Neural progenitor cell (in vitro differentiated cells): ENCODE results near the gene METTL9. TPM values are rescaled to one million over a fixed set of nuclear protein-coding genes. Genes with fewer than 3 reads are reported as not detected.
"Not testable (repeated sequence)": the region's sequence is repeated elsewhere in the genome, so short reads cannot be mapped to it uniquely, and the experiment has no call there.

Experiments
- DNase-seq: peaks from one replicate; pipeline ENCODE4 v3.0.0-alpha.2; 2016; ENCODE audit warnings: low spot score
- H2AFZ ChIP-seq: fragments of 200-600 bp; sonication (generic); replicated peaks from 2 replicates; pipeline ENCODE4 v1.6.1; 2016; ENCODE audit warnings: antibody characterized with exemption
- H3F3A ChIP-seq: fragments of 200-600 bp; sonication (generic); 2 replicates; pipeline ENCODE4 v1.6.1; 2016; ENCODE audit warnings: antibody characterized with exemption, low read depth
- H3K27ac ChIP-seq: fragments of 200-600 bp; sonication (generic); 2 replicates; pipeline ENCODE4 v1.5.1; 2016; ENCODE audit warnings: mild to moderate bottlenecking
- H3K27me3 ChIP-seq: fragments of 200-600 bp; sonication (generic); 2 replicates; pipeline ENCODE4 v1.6.1; 2016; ENCODE audit warnings: mild to moderate bottlenecking, moderate library complexity
- H3K36me3 ChIP-seq: fragments of 200-600 bp; sonication (generic); 2 replicates; pipeline ENCODE4 v1.5.1; 2016
- H3K4me1 ChIP-seq: fragments of 200-600 bp; sonication (generic); 2 replicates; pipeline ENCODE4 v1.6.1; 2016; ENCODE audit warnings: mixed run types
- H3K4me2 ChIP-seq: fragments of 200-600 bp; sonication (generic); 2 replicates; pipeline ENCODE4 v1.6.1; 2016
- H3K4me3 ChIP-seq: fragments of 200-600 bp; sonication (generic); 2 replicates; pipeline ENCODE4 v1.5.1; 2016
- H3K79me2 ChIP-seq: fragments of 200-600 bp; sonication (generic); 2 replicates; pipeline ENCODE4 v1.6.1; 2016; ENCODE audit warnings: low read depth
- H3K9ac ChIP-seq: fragments of 200-600 bp; sonication (generic); 2 replicates; pipeline ENCODE4 v1.6.1; 2016
- H3K9me3 ChIP-seq: fragments of 200-600 bp; sonication (generic); 2 replicates; pipeline ENCODE4 v1.5.1; 2016; ENCODE audit warnings: low read depth
- H4K20me1 ChIP-seq: fragments of 200-600 bp; sonication (generic); 2 replicates; pipeline ENCODE4 v1.6.1; 2016; ENCODE audit warnings: low read depth
- H3K27ac Mint-ChIP-seq: 3 replicates; pipeline ENCODE4 v1.8.0; 2021; ENCODE audit warnings: mixed read lengths
- H3K27me3 Mint-ChIP-seq: 2 replicates; pipeline ENCODE4 v1.8.0; 2022; ENCODE audit warnings: low read depth, mild to moderate bottlenecking, inconsistent platforms, moderate library complexity, mixed read lengths; ENCODE audit not compliant: insufficient read depth
- H3K36me3 Mint-ChIP-seq: 3 replicates; pipeline ENCODE4 v1.8.0; 2021; ENCODE audit warnings: mixed read lengths
- H3K4me1 Mint-ChIP-seq: 3 replicates; pipeline ENCODE4 v1.8.0; 2021; ENCODE audit warnings: mixed read lengths
- H3K4me3 Mint-ChIP-seq: 3 replicates; pipeline ENCODE4 v1.8.0; 2021; ENCODE audit warnings: mild to moderate bottlenecking, moderate library complexity, mixed read lengths
- H3K9me3 Mint-ChIP-seq: 3 replicates; pipeline ENCODE4 v1.8.0; 2020; ENCODE audit warnings: mixed read lengths
- EZH2 ChIP-seq: fragments of 200-600 bp; sonication (generic); IDR thresholded peaks from 2 replicates; pipeline ENCODE4 v1.6.1; 2017; ENCODE audit warnings: antibody characterized with exemption, mild to moderate bottlenecking, moderate library complexity
- EZH2phosphoT487 ChIP-seq: fragments of 200-600 bp; sonication (generic); IDR thresholded peaks from 2 replicates; pipeline ENCODE4 v1.6.1; 2017; ENCODE audit warnings: antibody characterized with exemption
- total RNA-seq: library from RNA; depleted of rRNA; stranded (reverse); fragments of >200 nt; gene quantifications from 2 replicates; pipeline ENCODE4 v1.2.3, GENCODE V29; 2015; ENCODE audit warnings: low replicate concordance
- TF ChIP-seq, protein P1 (sequence below): fragments of 200-600 bp; sonication (generic); IDR thresholded peaks from 2 replicates; pipeline ENCODE4 v1.5.1; 2017; ENCODE audit warnings: antibody characterized with exemption, mild to moderate bottlenecking

Gene METTL9
- total RNA-seq, 1 donor from 2014 or later = 329 TPM

DNA sequence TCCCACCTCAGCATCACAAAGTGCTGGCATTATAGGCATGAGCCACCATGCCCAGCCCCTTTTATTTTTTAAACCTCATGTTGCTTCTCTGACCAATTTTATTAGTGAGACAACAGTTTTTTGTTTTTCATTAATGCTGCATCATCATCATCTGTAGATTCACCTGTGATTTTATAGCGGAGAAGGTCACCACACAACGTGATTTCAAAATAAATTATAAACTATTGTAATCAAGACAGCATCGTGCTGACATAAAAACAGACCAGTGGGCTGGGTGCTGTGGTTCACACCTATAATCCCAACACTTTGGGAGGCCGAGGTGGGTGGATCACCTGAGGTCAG lies 28.7 kb upstream of the METTL9 start:
- H3K36me3 ChIP-seq = no peaks in the 10 kb centered on the region
- H3K79me2 ChIP-seq = no peaks in the 10 kb centered on the region
- H3K27ac Mint-ChIP-seq = no peak overlapping the region
- no peak overlapping the region for H2AFZ ChIP-seq
- H3K4me1 ChIP-seq = no peaks in the 10 kb centered on the region
- no peak overlapping the region for H3K4me3 ChIP-seq
- H3F3A ChIP-seq = no peaks in the 10 kb centered on the region
- peaks cover 4% of the 10 kb centered on the region for H3K27me3 Mint-ChIP-seq
- H3K9me3 Mint-ChIP-seq = no peaks in the 10 kb centered on the region
- no peaks in the 10 kb centered on the region for H4K20me1 ChIP-seq
- no peaks in the 10 kb centered on the region for H3K4me1 Mint-ChIP-seq
- H3K36me3 Mint-ChIP-seq = no peaks in the 10 kb centered on the region
- no peaks in the 10 kb centered on the region for H3K27me3 ChIP-seq
- no peak overlapping the region for H3K9ac ChIP-seq
- H3K4me3 Mint-ChIP-seq = no peak overlapping the region
- TF ChIP-seq EZH2 (no peak), EZH2phosphoT487 (no peak)
- TF ChIP-seq, protein P1, sequence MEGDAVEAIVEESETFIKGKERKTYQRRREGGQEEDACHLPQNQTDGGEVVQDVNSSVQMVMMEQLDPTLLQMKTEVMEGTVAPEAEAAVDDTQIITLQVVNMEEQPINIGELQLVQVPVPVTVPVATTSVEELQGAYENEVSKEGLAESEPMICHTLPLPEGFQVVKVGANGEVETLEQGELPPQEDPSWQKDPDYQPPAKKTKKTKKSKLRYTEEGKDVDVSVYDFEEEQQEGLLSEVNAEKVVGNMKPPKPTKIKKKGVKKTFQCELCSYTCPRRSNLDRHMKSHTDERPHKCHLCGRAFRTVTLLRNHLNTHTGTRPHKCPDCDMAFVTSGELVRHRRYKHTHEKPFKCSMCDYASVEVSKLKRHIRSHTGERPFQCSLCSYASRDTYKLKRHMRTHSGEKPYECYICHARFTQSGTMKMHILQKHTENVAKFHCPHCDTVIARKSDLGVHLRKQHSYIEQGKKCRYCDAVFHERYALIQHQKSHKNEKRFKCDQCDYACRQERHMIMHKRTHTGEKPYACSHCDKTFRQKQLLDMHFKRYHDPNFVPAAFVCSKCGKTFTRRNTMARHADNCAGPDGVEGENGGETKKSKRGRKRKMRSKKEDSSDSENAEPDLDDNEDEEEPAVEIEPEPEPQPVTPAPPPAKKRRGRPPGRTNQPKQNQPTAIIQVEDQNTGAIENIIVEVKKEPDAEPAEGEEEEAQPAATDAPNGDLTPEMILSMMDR = no peak
- H3K9me3 ChIP-seq = no peaks in the 10 kb centered on the region
- DNase-seq = no peak
- no peak overlapping the region for H3K4me2 ChIP-seq
- H3K27ac ChIP-seq = no peak overlapping the region

DNA sequence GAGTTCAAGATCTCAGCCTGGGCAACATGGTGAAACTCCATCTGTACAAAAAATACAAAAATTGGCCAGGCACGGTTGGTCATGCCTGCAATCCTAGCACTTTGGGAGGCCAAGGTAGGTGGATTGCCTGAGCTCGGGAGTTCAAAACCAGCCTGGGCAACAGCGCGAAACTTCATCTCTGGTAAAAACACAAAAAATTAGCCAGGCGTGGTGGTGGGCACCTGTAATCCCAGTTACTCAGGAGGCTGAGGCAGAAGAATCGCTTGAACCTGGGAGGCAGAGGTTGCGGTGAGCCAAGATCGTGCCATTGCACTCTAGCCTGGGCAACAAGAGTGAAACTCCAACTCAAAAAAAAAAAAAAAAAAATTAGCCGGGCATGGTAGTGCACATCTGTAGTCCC lies 25.9 kb upstream of the METTL9 start:
- H3K4me2 ChIP-seq, H3K4me1 Mint-ChIP-seq, H3K27ac ChIP-seq, H3K4me1 ChIP-seq, H4K20me1 ChIP-seq, H3K27me3 ChIP-seq, H3K9ac ChIP-seq, DNase-seq, H2AFZ ChIP-seq, H3K9me3 Mint-ChIP-seq, H3K36me3 Mint-ChIP-seq, H3K4me3 Mint-ChIP-seq, H3F3A ChIP-seq, H3K27me3 Mint-ChIP-seq, H3K36me3 ChIP-seq, H3K79me2 ChIP-seq, H3K4me3 ChIP-seq, H3K27ac Mint-ChIP-seq, H3K9me3 ChIP-seq: not testable (repeated sequence)

DNA sequence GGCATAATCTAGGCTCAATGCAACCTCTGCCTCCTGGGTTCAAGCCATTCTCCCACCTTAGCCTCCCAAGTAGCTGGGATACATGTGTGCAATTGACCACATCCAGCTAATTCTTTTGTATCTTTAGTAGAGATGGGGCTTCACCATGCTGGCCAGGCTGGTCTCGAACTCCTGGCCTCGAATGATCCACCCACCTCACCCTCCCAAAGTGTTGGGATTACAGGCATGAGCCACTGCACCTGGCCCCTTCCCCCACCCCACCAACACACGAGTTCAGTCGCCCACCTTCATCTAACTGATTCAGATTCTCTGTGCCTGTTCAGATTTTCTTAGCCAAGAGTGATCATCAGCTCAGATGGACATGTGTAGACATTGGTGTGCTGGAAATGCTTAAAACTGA lies 25.0 kb upstream of the METTL9 start:
- DNase-seq = no peak
- H3K36me3 Mint-ChIP-seq = no peaks in the 10 kb centered on the region

DNA sequence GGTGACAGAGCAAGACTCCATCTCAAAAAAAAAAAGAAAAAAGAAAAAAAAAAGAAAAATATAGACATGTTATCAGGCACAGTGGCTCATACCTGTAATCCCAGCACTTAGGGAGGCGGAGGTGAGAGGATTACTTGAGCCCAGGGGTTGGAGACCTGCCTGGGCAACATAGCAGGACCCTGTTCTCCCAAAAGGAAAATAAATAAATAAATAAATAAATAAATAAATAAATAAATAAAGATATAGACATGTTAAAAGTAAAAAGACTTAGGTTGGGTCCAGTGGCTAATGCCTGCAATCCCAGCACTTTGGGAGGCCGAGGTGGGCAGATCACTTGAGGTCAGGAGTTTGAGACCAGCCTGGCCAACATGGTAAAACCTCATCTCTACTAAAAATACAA lies 23.1 kb upstream of the METTL9 start:
- H3K4me3 ChIP-seq, H3K4me1 ChIP-seq, H3F3A ChIP-seq, H3K4me3 Mint-ChIP-seq, H3K9ac ChIP-seq, H3K36me3 ChIP-seq, H3K27me3 ChIP-seq, H3K9me3 ChIP-seq, H3K79me2 ChIP-seq, DNase-seq, H3K36me3 Mint-ChIP-seq, H3K27ac Mint-ChIP-seq, H4K20me1 ChIP-seq, H3K27ac ChIP-seq, H2AFZ ChIP-seq, H3K27me3 Mint-ChIP-seq, H3K4me1 Mint-ChIP-seq, H3K9me3 Mint-ChIP-seq, H3K4me2 ChIP-seq: not testable (repeated sequence)

More for the DNA sequence above, 25.0 kb upstream of the METTL9 start:
- Histone ChIP-seq H3K9me3 (no peaks in the 10 kb centered on the region), H4K20me1 (no peaks in the 10 kb centered on the region), H3K4me3 (no peak overlapping the region), H3K27ac (no peak overlapping the region), H3K79me2 (no peaks in the 10 kb centered on the region), H2AFZ (no peak overlapping the region), H3F3A (no peaks in the 10 kb centered on the region), H3K9ac (no peak overlapping the region), H3K4me2 (no peak overlapping the region), H3K4me1 (no peaks in the 10 kb centered on the region), H3K36me3 (no peaks in the 10 kb centered on the region), H3K27me3 (no peaks in the 10 kb centered on the region)
- TF ChIP-seq EZH2 = no peak
- TF ChIP-seq EZH2phosphoT487 = no peak
- TF ChIP-seq, protein P1 = no peak
- no peak overlapping the region for H3K4me3 Mint-ChIP-seq
- H3K4me1 Mint-ChIP-seq = no peaks in the 10 kb centered on the region
- peaks cover 7% of the 10 kb centered on the region for H3K27me3 Mint-ChIP-seq
- no peaks in the 10 kb centered on the region for H3K9me3 Mint-ChIP-seq
- no peak overlapping the region for H3K27ac Mint-ChIP-seq

DNA sequence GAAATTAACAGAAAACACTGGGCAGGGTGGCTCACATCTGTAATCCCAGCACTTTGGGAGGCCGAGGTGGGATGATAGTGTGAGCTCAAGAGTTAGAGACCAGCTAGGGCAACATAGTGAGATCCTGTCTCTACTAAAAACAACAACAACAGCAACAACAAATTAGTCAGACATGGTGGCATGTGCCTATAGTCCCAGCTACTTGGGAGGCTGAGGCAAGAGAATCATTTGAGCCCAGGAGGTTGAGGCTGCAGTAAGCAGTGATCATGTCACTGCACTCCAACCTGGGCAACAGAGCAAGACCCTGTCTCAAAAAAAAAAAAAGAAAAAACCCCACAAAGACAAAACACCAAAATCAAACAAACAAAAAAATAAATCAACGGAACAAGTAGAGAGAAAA lies 21.9 kb upstream of the METTL9 start:
- H3K27me3 ChIP-seq, H4K20me1 ChIP-seq, H3K4me3 ChIP-seq, H3K36me3 ChIP-seq, H3K4me1 ChIP-seq, H3K36me3 Mint-ChIP-seq, H3K9ac ChIP-seq, H3K27ac ChIP-seq, H3K4me3 Mint-ChIP-seq, H3K9me3 ChIP-seq, H3K27ac Mint-ChIP-seq, H3K9me3 Mint-ChIP-seq, H3K4me2 ChIP-seq, DNase-seq, H3K4me1 Mint-ChIP-seq, H3K27me3 Mint-ChIP-seq, H3K79me2 ChIP-seq, H2AFZ ChIP-seq, H3F3A ChIP-seq: not testable (repeated sequence)

DNA sequence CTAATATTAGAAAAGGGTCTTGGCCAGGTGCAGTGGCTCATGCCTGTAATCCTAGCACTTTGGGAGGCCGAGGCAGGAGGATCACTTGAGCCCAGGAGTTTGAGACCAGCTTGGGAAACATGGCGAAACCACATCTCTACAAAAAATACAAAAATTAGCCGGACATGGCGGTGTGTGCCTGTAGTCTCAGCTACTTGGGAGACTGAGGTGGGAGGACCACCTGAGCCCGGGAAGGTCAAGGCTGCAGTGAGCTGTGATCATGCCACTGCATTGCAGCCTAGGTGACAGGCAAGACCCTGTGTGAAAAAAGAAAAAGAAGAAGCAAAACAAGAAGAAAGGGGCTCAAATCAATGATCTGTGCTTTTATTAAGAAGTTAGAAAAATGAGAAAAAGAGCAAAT lies 21.1 kb upstream of the METTL9 start:
- not testable (repeated sequence) for H3K4me1 Mint-ChIP-seq, H3K27me3 Mint-ChIP-seq, H3K27me3 ChIP-seq, H3K4me3 ChIP-seq, H3K27ac ChIP-seq, H3K4me2 ChIP-seq, H3K79me2 ChIP-seq, H3K9ac ChIP-seq, H3K4me3 Mint-ChIP-seq, H3K9me3 ChIP-seq, H4K20me1 ChIP-seq, H3K4me1 ChIP-seq, H2AFZ ChIP-seq, H3K9me3 Mint-ChIP-seq, DNase-seq, H3K36me3 ChIP-seq, H3K36me3 Mint-ChIP-seq, H3K27ac Mint-ChIP-seq, H3F3A ChIP-seq

DNA sequence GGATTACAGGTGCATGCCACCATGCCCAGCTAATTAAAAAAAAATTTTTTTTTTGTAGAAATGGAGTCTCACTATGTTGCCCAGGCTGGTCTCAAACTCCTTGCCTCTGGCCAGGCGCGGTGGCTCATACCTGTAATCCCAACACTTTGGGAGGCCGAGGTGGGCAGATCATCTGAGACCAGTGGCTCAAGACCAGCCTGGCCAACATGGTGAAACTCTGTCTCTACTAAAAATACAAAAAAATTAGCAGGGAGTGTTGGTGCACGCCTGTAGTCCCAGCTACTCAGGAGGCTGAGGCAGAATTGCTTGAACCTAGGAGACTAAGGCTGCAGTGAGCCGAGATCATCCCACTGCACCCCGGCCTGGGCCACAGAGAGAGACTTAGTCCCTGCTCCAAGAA lies 19.2 kb upstream of the METTL9 start:
- H3K9me3 ChIP-seq, H3K27ac ChIP-seq, H4K20me1 ChIP-seq, H2AFZ ChIP-seq, H3K36me3 Mint-ChIP-seq, H3K9ac ChIP-seq, H3K36me3 ChIP-seq, H3K4me2 ChIP-seq, H3K4me3 Mint-ChIP-seq, H3F3A ChIP-seq, DNase-seq, H3K27me3 ChIP-seq, H3K4me1 ChIP-seq, H3K4me3 ChIP-seq, H3K79me2 ChIP-seq, H3K4me1 Mint-ChIP-seq, H3K9me3 Mint-ChIP-seq, H3K27ac Mint-ChIP-seq, H3K27me3 Mint-ChIP-seq: not testable (repeated sequence)
